HG03432 (cell line): ENCODE results near the gene CFAP61.

Source experiments
- ATAC-seq: cut with Tn5 transposase; IDR thresholded peaks from one replicate; pipeline ENCODE4 v1.9.1; 2021; ENCODE audit warnings: mild to moderate bottlenecking, moderate library complexity; ENCODE audit not compliant: unreplicated experiment

CFAP61 gene

DNA sequence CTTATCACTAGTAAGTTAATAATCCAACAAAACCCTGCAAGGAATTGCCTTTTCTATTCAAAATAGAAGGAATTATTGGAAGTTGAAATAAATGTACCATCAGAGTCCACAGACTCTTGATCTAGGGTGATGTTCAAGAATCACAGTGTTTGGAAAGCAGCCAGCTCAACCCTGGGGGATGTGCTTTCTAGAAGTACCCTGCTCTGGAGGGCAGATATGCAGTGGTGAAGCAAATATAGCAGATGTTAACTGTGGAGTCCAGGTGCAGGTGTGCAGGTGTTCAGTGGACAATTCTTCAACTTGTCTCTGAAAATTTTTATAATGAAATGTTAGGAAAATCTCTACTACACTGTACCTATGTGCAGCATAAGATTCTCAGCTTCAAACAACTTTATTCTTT, 306.5 kb downstream of the CFAP61 start:
- no peak for ATAC-seq

DNA sequence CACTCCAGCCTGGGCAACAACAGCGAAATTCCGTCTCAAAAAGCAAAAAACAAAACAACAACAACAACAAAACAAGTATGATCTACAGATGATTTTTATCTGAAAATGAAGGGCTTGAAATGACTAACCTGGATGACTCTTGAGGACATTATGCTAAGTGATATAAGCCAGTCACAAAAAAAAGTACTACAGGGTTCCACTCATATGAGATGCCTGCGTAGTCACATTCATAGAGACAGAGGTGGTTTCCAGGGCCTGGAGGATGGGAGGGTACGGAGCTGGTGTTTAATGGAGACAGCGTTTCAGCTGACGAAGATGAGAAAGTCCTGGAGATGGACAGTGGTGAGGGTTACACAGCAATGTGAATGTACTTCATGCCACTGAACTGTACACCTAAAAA, 307.3 kb downstream of the CFAP61 start:
- no peak for ATAC-seq

DNA sequence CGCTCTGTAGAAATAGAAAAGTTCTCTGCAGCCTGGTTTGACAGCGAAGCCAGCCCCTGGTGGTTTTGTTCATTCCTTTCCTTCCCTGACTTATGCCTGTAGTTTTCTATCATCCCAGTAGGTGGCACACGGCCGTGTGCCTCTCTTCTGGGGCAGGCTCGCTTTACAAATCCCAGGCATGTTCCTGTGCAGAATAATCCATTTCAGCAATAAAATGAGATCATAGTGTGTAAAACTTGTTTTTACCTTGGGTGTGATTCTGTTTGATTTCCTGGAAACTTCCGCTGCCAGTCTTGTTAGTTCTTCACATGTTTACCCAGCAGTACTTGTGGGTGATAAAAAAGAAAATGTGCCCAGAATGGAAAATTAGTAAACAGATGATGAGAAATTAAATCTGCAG, 308.1 kb downstream of the CFAP61 start:
- peak; percentile 87 for ATAC-seq

DNA sequence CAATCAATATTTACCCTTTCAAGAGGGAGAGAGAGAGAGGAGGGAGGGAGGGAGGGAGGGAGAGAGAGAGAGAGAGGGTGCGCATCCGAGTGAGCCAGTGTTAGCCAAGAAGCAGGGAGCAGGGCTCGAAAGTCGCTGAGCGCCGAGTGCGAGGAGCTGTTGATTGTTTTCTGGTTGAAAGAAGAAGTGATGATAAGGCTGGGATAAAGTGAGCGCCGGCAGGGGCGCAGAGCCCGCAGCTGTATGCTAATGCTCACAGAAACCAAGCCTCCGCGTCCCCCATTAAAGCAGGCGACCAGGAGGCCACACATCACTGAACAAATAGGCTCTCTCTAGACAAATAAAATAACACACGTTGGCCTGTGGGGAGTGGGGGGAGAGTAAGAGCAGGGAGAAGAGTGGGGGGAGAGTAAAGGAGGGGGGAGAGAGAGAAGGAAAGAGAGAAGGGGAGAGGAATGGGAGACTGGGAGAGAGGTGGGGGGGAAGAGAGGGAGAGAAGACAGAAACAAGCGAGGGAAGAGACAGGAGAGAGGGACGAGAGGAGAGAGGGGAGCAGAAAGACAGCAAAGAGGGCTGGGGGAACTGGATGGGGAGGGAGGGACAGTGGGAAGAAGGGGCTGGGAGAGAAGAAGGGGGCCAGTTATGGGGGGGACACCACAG, 310.6 kb downstream of the CFAP61 start:
- ATAC-seq, result no peak

DNA sequence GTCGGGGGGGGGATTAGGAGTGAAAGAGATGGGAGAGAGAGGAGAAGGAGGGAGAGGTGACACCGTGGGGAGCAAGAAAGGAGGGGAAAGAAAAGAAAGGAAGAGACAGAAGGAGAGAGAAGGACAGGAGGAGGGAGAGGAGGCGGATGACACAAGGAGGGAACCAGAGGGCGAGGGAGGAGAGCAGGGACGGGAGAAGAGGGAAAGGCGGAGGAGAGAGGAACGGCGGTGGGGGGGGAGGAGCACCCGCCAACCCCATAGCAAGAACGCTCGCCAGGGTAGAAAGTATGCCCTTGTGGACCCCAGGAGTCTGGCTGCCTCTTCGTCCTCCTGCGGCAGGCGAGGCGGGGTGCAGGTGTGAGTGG, 311.1 kb downstream of the CFAP61 start:
- ATAC-seq, result no peak

DNA sequence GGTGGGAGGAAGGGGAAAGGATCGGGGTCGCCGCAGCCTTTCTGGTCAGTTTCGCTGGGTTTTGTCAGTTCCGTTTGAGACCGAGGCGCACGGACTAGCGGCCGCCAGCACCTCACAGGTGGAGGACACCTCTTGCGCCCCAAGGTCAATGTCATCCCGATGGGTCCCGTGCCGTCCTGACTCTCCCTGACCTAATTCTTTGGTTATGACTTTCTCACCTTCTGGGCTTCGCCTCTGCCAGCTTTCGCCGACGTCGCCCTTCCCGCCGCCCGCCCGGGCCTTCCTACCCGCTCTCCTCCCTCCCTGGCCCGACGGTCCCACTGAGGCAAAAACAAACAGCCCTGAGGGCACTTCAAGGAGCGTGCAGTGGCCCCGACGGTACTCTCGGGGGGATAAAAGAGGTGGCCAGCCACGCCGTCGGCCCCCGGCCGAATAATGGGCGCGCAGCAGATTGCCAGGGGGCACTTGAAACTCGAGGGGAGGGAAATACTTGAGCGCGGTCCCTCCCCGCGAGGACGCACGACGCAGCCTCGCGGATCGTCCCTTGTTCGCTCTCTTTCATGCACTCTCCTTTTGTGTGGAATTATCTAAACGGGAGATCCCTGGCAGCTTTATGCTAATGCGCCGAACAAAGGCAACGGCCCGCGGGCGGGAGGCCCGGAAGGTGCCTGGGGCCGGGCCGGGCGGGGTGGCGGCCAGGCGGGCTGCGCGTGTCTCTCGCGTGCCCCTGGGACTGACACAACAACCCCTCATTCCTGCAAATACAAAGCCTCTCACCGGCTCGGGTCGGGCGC, 311.7 kb downstream of the CFAP61 start:
- ATAC-seq, result no peak

DNA sequence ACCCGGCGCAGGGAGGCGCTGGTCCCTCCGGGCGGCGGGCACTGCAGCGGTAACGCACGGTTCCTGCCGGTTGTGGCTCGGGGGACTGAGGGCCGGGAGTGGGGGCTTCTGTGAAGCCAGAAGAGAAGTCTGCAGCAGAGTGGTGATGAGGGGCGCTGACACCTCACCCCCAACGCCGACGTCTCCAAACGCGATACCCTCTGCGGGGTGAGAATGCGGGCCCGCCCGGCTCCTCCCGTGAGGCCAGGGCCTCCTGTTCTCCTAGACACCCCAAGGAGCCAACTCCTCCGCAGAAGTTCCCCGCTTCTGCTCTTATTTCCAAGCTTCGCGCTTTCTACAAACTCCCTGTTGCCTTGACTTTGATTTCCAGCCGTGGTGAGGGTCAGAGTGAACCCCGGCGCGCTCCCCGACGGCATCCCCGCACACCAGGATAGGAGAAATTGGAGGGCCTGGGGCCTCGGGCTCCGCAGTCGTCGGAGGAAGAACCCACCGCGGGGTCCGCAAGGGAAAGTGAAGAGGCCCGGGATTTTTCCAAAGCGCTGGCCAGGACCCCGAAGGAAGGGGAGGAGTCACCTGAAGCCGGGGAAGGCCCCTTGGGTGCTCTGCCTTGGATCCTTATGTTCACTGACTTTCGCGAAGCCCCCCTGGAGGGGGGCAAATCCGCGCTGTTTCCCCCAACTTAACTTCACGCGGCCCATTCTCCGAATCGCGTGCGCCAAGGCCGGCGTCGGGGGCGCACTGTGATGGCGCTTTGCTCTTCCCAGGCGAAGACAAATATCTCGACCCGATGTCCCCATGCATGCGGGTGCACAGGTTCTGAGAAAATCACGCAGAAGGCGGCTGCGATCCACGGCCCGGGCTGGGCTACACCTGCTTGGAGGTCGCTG, 312.5 kb downstream of the CFAP61 start:
- no peak for ATAC-seq

DNA sequence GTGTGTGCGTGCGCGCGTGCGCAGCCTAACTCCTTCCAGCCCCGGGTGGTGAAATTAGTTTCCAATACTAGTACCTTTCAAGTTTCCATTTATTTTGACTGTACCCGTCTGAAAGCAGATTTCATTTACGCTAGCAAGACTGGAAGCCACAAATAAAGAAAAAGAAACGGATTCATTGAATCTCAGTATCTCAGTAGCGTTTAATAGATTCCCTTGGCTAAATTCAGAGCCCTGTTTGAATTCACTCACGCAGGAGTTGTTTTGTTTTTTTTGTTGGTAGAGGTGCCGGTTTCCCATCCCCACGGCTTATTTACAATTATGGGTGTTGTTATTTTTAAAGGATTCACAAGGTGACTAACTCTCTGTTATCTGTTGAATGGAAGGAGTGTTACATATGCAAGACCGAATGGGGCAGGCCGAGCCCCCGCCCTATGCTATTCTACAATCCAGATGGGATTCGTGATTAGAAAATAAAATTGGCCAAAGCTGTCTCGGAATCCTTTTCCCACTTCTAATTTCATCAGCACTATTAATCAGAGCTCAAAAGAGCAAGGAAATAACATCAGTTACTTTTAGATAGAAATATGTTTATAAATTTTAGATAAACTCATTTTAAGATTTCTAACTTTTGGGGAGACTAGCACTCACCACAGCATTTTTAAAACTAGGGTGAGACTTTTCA, 313.3 kb downstream of the CFAP61 start:
- ATAC-seq, result no peak

DNA sequence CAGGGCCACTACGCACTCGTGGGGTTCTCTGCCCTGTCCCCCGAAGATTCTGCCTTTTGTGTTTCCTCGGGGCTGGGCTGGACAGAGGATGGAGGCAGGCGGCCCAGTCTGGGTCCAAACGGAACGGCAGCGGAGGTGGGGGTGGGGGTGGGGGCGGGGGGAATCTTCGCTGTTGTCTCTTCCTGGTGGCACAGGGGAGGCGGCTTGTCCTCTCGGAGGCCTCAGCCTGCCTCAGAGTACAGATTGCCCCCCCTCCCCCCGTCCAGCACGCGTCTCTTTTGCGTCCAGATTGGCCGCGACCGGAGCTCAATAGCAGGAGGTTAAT, 314.2 kb downstream of the CFAP61 start:
- no peak for ATAC-seq

DNA sequence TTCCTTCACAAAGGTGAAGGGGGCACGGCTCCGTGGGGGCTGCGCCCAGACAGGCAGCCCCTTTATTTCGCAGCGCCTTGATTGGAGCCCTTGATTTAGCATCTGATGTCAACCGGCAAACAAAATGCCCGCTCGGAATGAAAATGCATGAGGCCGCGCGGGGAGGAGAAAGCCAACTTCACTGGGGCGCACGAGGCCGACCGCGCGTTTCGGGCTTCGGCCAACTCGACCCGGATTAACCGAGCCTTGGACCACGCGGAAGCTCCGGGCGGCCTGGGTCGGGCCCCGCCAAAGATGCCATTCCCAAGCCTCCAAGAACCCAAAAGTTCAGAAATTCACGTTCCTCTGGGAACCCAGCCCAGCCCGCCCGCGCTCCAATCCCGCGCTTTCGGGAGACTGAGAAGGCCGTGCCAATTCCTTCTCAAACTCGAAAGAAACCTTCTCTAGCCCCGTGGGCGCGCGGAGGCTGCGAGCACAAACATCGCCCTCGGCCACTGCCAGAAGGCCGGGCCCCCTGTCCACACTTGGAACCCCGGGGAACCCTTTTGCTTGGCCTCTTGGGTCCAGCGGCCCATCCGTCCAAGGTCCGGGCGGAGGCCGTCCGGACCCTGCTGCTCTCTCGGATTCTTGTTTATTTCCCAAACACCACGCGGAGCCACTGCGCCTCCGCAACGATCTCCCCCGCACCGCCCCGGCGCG, 314.7 kb downstream of the CFAP61 start:
- no peak for ATAC-seq

DNA sequence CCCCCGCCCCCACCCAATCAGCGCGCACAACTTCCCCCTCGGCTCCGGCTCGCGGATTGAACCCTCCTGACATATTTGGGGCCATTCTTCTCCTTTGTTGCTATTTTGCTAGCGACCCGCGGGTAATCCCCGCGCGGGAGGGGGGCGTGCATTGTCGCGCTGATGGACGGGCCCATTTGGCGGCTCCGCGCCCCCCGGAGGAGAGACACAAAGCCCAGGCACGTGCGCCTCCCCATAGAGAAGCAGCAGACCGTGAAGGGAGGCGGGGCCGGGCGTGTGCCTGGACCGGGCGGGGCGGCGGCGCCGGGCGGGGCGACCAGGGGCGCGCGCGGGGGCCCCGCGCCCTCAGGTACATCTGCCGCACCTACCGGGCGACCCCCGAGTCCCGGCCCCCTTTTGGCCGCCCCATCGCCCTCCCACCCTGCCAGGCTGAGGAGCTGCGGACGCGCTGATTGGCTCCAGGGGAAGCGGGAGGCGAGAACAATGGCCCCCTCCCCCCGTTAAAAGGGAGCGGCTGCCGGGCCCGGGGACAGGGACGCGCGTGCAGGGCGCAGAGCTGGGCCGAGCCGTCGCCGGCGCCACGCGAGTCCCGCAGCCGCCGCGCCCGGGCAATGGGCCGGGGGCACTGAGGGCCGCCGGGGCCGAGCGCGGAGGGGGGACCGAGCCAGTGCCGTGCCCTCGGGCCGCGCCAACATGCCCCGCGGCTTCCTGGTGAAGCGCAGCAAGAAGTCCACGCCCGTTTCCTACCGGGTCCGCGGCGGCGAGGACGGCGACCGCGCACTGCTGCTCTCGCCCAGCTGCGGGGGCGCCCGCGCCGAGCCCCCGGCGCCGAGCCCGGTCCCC, 315.5 kb downstream of the CFAP61 start, which contains the start of gene INSM1:
Gene INSM1, plus strand, starts transcription at position 530 of the 843 bp plus-strand sequence. Its CDS starts 164 bp downstream, at position 694.
- peak; percentile 21 for ATAC-seq

DNA sequence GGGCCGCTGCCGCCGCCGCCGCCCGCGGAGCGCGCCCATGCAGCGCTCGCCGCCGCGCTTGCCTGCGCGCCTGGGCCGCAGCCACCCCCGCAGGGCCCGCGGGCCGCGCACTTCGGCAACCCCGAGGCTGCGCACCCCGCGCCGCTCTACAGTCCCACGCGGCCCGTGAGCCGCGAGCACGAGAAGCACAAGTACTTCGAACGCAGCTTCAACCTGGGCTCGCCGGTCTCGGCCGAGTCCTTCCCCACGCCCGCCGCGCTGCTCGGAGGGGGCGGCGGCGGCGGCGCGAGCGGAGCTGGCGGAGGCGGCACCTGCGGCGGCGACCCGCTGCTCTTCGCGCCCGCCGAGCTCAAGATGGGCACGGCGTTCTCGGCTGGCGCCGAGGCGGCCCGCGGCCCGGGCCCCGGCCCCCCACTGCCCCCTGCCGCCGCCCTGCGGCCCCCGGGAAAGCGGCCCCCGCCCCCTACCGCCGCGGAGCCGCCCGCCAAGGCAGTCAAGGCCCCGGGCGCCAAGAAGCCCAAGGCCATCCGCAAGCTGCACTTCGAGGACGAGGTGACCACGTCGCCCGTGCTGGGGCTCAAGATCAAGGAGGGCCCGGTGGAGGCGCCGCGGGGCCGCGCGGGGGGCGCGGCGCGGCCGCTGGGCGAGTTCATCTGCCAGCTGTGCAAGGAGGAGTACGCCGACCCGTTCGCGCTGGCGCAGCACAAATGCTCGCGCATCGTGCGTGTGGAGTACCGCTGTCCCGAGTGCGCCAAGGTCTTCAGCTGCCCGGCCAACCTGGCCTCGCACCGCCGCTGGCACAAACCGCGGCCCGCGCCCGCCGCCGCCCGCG, 316.3 kb downstream of the CFAP61 start:
- peak; percentile 51 for ATAC-seq

DNA sequence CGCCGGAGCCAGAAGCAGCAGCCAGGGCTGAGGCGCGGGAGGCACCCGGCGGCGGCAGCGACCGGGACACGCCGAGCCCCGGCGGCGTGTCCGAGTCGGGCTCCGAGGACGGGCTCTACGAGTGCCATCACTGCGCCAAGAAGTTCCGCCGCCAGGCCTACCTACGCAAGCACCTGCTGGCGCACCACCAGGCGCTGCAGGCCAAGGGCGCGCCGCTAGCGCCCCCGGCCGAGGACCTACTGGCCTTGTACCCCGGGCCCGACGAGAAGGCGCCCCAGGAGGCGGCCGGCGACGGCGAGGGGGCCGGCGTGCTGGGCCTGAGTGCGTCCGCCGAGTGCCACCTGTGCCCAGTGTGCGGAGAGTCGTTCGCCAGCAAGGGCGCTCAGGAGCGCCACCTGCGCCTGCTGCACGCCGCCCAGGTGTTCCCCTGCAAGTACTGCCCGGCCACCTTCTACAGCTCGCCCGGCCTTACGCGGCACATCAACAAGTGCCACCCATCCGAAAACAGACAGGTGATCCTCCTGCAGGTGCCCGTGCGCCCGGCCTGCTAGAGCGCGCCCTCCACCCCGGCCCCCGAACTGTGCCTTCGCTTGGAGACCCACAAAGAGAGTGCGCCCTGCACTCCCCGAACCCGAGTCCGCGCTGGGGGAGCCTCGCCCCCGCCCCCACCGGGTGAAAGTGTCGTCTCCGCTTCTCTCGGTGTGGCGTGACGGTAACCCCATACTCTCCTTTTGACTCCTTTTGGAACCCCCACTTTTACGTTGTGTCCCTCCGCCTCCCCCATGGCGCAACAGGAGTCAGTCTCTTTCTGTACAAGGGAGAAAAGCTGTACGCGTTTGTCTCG, 317.1 kb downstream of the CFAP61 start:
- peak; percentile 29 for ATAC-seq

DNA sequence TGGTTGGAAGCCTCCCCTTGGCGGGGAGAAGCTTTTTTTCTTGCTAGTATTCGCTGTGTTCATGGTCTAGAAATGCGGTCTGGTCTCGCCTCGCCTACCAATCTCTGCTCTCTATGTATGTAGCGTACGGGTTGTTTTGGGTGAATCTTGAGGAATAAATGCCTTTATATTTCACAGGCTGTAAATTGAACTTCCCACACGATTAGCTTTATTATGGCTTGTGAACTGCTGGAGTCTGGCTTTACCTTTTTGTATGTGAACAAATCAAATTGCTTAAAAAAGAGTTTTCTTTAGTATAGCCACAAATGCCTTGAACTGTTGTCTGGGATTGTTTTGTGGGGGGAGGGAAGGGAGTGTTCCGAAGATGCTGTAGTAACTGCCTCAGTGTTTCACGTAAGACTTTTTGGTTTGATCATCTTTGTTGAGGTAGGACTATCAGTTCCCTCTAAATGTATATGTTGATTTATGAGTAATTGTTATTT, 317.8 kb downstream of the CFAP61 start:
- no peak for ATAC-seq

DNA sequence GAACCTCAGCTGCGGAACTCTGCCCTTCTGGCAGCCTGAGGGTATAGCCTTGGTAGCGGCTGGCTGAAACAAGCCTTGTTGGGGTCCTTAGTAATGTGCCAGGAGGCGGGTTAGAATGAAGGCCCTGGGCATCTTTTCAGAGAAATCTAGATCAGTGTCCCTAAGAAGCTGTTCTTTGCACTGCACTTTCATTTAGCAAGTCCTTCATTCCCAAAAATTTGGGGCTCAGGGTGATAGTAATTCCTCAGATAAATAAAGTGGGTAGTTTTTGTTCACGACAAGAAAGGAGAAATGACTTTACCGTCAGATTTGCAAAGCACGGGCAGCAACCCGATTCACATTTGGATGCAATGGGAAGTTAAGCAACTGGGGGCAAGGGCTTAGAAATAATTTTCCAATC, 318.8 kb downstream of the CFAP61 start:
- no peak for ATAC-seq

DNA sequence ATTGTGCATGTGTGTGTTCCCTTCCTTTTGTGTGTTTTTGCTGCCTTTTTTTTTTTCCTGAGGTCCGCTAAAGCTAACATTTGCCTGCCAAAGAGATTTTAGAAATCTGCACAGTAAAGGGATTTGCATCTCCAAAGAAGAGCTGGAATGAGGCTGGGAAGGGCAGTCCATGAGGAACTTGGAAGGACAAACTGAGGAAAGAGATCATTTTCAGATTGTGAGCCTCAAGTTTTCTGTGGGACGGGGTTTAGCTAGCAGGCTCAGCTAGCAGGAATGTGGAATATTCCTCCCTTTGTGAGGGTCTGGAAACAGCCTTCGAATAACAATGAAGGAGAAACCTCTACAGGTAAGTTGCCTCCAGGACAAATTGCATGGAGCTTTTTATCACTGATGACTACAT, 319.3 kb downstream of the CFAP61 start:
- no peak for ATAC-seq

DNA sequence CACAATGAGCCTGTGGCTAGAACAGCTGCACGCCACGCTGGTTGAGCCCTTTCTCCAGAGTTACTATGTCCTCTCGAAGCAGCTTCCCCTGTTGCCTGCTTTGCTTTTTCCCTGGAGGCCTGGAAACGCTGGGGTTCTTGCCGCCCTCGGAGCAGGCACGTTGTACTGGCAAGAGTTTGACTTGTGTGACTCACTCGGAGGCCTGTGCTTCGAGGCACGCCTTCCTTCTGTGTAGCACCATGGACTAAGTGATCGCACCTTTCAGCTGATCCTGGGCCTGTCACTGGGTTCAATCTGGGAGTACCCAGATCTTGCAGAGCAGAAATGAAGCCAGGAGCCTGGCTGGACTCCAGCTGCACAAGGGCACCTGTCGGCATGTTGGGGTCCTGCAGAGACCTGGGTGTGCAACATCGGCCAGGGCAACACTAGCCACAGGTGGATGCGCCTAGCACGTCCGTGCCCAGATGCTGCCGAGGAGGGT, 320.8 kb downstream of the CFAP61 start:
- no peak for ATAC-seq

DNA sequence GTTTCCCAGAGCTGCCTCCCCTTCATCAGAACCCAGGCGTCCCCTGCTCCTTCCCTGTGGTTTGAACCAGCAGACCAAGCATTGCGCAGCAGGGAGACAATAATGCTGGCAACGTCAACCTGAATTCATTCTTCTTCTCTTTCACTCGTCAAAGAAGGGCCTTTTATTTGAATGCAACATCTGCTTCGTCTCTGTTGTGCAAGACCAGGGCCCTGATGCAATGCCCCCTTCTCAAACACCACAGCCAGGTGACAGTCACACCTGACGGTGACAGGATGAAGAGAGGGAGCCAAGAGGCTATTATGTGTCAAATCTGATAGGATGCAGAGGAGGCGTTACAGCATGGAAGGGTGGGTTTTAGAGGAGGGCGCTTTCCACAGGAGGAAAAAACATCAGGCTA, 323.5 kb downstream of the CFAP61 start:
- no peak for ATAC-seq
